ENCODE measurements around the gene GPR142. TPM values are rescaled to one million over a fixed set of nuclear protein-coding genes. Genes with fewer than 3 reads are reported as not detected.

Gene GPR142
- total RNA-seq, 1 experiment from 2014 or later: not detected

Small RNAs within 50 kb of the gene (small RNA-seq; reads per million reads assigned to genes)
- not detected for gene RNA5SP448

Other genes with a start within 250 kb of the GPR142 start
- 2,345 and 2,950 TPM in 2 replicates for gene RPL38, start 163.8 kb upstream of the GPR142 start, total RNA-seq (2014; rRNA removed; shearing (Covaris generic))
- 0.40 and 1.3 TPM in 2 replicates for gene TTYH2, start 153.9 kb upstream of the GPR142 start, total RNA-seq (2014; rRNA removed; shearing (Covaris generic))
- gene DNAI2, start 93.3 kb upstream of the GPR142 start, total RNA-seq (2014; rRNA removed; shearing (Covaris generic)): not detected in 2 replicates
- gene KIF19, start 41.3 kb upstream of the GPR142 start, total RNA-seq (2014; rRNA removed; shearing (Covaris generic)): not detected in 2 replicates
- not detected in 2 replicates for gene BTBD17, start 5.6 kb upstream of the GPR142 start, total RNA-seq (2014; rRNA removed; shearing (Covaris generic))
- not detected in 2 replicates for gene GPRC5C, start 64.6 kb downstream of the GPR142 start, total RNA-seq (2014; rRNA removed; shearing (Covaris generic))
- gene CD300A, start 99.1 kb downstream of the GPR142 start, total RNA-seq (2014; rRNA removed; shearing (Covaris generic)): not detected in 2 replicates
- not detected in 2 replicates for gene CD300LB, start 164.0 kb downstream of the GPR142 start, total RNA-seq (2014; rRNA removed; shearing (Covaris generic))
- 0.17 and 0.90 TPM in 2 replicates for gene CD300C, start 178.6 kb downstream of the GPR142 start, total RNA-seq (2014; rRNA removed; shearing (Covaris generic))
- not detected in 2 replicates for gene CD300H, start 200.0 kb downstream of the GPR142 start, total RNA-seq (2014; rRNA removed; shearing (Covaris generic))
- gene CD300LD, start 224.8 kb downstream of the GPR142 start, total RNA-seq (2014; rRNA removed; shearing (Covaris generic)): not detected in 2 replicates